ENCODE data around the gene BCAS3. TPM values are rescaled to one million over a fixed set of nuclear protein-coding genes. Genes with fewer than 3 reads are reported as not detected.
"Not testable (repeated sequence)": the region's sequence is repeated elsewhere in the genome, so short reads cannot be mapped to it uniquely, and the experiment has no call there.

BCAS3 gene
- total RNA-seq, 2 donors from 2014 or later, result 12.0 to 15.6 TPM

DNA sequence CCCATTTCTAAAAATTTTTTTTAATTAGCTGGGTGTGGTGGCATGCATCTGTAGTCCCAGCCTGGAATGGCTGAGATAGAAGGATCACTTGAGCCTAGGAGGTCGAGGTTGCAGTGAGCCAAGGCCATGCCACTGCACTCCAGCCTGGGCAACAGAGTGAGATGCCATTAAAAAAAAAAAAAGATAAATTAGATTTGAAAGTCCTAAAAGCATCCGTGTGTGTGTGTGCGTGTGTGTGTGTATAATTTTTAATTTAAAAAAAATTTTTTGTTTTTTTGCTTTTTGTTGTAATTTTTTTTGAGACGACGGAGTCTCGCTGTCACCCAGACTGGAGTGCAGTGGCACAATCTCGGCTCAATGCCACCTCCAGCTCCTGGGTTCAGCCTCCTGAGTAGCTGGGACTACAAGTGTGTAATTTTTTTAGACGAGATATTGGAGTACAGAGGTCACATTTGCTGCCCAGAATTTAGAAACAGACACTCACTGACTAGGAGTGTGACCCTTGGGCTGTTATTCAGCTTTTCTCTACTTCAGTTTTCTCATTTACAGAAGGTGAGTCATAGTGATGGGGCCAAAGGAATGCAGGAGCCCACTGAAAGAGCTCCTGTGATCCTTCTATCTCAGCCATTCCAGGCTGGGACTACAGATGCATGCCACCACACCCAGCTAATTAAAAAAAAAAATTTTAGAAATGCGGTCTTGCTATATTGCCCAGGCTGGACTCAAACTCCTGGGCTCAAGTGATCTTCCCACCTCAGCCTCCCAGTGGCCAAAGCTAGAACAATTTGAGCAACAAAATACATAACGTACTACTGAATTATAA is 749.0 kb downstream of the BCAS3 start:
- Histone ChIP-seq H3K9me3 (no peaks in the 10 kb centered on the region), H3K36me3 (no peaks in the 10 kb centered on the region), H3K4me3 (no peak overlapping the region), H3K4me1 (no peaks in the 10 kb centered on the region), H3K27me3 (no peaks in the 10 kb centered on the region), H3K27ac (no peak overlapping the region)
- TF ChIP-seq, protein P1, sequence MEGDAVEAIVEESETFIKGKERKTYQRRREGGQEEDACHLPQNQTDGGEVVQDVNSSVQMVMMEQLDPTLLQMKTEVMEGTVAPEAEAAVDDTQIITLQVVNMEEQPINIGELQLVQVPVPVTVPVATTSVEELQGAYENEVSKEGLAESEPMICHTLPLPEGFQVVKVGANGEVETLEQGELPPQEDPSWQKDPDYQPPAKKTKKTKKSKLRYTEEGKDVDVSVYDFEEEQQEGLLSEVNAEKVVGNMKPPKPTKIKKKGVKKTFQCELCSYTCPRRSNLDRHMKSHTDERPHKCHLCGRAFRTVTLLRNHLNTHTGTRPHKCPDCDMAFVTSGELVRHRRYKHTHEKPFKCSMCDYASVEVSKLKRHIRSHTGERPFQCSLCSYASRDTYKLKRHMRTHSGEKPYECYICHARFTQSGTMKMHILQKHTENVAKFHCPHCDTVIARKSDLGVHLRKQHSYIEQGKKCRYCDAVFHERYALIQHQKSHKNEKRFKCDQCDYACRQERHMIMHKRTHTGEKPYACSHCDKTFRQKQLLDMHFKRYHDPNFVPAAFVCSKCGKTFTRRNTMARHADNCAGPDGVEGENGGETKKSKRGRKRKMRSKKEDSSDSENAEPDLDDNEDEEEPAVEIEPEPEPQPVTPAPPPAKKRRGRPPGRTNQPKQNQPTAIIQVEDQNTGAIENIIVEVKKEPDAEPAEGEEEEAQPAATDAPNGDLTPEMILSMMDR (IDR thresholded peaks at IDR 0.05), result no peak
- no peak for DNase-seq (ENCODE audit: low spot score)

DNA sequence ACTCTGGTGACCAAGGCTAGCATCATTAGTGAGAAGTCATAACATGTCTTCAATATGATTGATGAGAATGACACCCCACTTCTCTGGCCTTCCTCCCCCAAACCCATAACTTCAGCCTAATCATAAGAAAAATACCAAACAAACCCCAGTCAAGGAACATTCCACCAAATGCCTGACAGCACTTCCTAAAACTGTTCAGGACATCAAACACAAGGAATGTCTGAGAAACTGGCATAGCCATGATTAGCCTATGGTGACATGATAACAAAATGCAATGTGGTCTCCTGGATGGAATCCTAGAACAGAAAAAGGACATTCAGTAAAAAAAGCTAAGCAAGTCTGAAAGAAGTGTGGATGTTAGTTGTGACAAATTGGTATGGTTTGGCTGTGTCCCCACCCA is 749.9 kb downstream of the BCAS3 start:
- TF ChIP-seq, protein P1 (IDR thresholded peaks at IDR 0.05), result no peak
- Histone ChIP-seq H3K9me3 (no peaks in the 10 kb centered on the region), H3K4me3 (no peak overlapping the region), H3K27ac (no peak overlapping the region), H3K27me3 (no peaks in the 10 kb centered on the region), H3K4me1 (no peaks in the 10 kb centered on the region), H3K36me3 (no peaks in the 10 kb centered on the region)
- no peak for DNase-seq (ENCODE audit: low spot score)

GRCh38 chr17:61429274-61429673 is 751.6 kb downstream of the BCAS3 start:
- Histone ChIP-seq H3K27me3 (no peaks in the 10 kb centered on the region), H3K4me3 (no peak overlapping the region), H3K36me3 (no peaks in the 10 kb centered on the region), H3K27ac (no peak overlapping the region), H3K9me3 (no peaks in the 10 kb centered on the region), H3K4me1 (no peaks in the 10 kb centered on the region)
- no peak for DNase-seq (ENCODE audit: low spot score)
- TF ChIP-seq, protein P1 (IDR thresholded peaks at IDR 0.05), result no peak

DNA sequence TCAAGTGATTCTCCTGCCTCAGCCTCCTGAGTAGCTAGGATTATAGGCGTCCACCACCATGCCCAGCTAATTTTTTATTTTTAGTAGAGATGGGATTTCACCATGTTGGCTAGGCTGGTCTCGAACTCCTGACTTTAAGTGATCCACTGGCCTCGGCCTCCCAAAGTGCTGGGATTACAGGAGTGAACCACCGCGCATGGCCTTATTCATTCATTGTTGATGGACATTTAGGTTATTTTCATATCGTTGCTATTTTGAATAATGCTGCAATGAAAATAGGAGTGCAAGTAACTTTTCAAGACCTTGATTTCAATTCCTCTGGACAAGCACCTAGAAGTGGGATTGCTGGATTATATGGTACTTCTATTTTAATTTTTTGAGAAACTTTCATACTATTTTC is 752.2 kb downstream of the BCAS3 start:
- H3K9me3 ChIP-seq; H3K4me3 ChIP-seq; H3K36me3 ChIP-seq; H3K27ac ChIP-seq; DNase-seq (ENCODE audit: low spot score); H3K27me3 ChIP-seq; H3K4me1 ChIP-seq: not testable (repeated sequence)

GRCh38 chr17:61431594-61432311 is 754.1 kb downstream of the BCAS3 start:
- H3K4me1 ChIP-seq, result no peaks in the 10 kb centered on the region
- no peak for DNase-seq (ENCODE audit: low spot score)
- TF ChIP-seq, protein P1 (IDR thresholded peaks at IDR 0.05), result no peak

GRCh38 chr17:61436273-61436672 is 758.6 kb downstream of the BCAS3 start:
- TF ChIP-seq, protein P1 (IDR thresholded peaks at IDR 0.05), result no peak
- no peak for DNase-seq (ENCODE audit: low spot score)

More at GRCh38 chr17:61431594-61432311, 754.1 kb downstream of the BCAS3 start:
- Histone ChIP-seq H3K4me3 (no peak overlapping the region), H3K36me3 (no peaks in the 10 kb centered on the region), H3K27me3 (no peaks in the 10 kb centered on the region), H3K27ac (no peak overlapping the region), H3K9me3 (peaks cover 0 to 24% of the 10 kb centered on the region in 2 donors)

More at GRCh38 chr17:61436273-61436672, 758.6 kb downstream of the BCAS3 start:
- Histone ChIP-seq H3K36me3 (no peaks in the 10 kb centered on the region), H3K27me3 (no peaks in the 10 kb centered on the region), H3K4me1 (no peaks in the 10 kb centered on the region), H3K9me3 (peaks cover 0 to 46% of the 10 kb centered on the region in 2 donors), H3K4me3 (no peak overlapping the region), H3K27ac (no peak overlapping the region)
